ENCODE data around the gene EXOC4.
A peak's percentile ranks its signal among the peaks of the same experiment; 100 is the strongest.

The EXOC4 gene

DNA sequence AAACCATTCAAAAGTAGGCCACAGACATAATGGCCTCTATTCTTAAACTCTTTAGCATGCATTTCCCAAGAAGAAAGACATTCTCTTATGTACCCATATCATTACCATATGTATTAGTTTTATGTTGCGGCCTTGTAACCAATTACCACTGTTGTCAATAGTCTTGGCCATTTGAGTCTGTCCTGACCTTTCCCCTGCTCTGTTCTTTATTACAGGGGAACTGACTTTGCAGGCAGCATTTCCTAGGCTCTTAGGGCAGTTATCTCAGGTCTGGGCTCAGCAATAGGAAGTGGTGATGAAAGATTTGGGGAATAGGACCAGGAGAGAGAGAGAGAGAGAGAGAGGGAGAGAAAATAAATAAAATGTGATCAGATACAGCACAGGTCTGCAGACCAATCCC, 679.7 kb downstream of the EXOC4 start:
- Histone ChIP-seq H3K27me3 (replicated peaks; ENCODE audit: control insufficient read depth, insufficient read depth, low read length) (no peaks in the 10 kb centered on the region), H3K9ac (ENCODE audit: low read length) (no peak overlapping the region), H3K9me3 (ENCODE audit: control insufficient read depth, low read length) (no peaks in the 10 kb centered on the region), H3K4me3 (ENCODE audit: low read length) (no peak overlapping the region), H3K36me3 (ENCODE audit: control insufficient read depth, insufficient read depth, low read length, severe bottlenecking) (no peaks in the 10 kb centered on the region), H3K4me1 (ENCODE audit: control insufficient read depth, insufficient read depth, low read length) (no peaks in the 10 kb centered on the region)
- no peak for DNase-seq (ENCODE audit: low read depth)

DNA sequence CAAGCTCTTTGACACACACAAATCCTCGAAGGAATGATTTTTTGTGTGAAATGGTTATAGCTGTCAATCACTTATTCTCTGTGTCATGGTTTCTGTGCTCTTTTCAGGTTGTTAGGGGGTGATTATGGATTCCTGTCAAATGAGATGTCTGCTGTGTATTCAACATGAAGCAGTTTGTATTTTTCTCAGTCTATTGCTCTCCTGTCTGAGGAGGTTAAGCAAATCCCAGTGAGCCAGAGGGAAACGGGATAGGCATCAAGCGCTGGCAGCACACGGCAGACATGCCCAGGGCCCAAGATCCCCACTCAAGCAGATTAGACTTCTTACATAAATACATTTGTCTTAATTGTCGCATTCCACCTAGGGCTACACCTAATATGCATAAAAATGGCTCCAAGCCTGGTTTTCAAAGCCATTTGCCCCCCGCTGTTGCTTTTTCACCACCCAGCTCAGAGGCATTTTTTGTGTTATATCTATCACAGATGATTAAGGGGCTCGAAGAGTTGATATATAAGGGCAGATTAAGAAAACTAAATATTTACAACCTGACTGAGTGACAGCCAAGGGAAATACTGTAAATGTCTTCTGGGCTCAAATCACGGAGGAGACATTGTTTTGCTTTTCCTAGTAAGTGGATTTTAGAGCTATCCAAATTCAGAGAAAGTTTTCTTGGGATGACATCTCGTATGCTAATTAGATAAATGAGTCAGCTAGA, 681.5 kb downstream of the EXOC4 start:
- H3K4me1 ChIP-seq (ENCODE audit: control insufficient read depth, insufficient read depth, low read length): no peaks in the 10 kb centered on the region
- no peaks in the 10 kb centered on the region for H3K27me3 ChIP-seq (replicated peaks; ENCODE audit: control insufficient read depth, insufficient read depth, low read length)
- DNase-seq (ENCODE audit: low read depth): no peak
- H3K36me3 ChIP-seq (ENCODE audit: control insufficient read depth, insufficient read depth, low read length, severe bottlenecking): peaks cover 7% of the 10 kb centered on the region
- H3K9me3 ChIP-seq (ENCODE audit: control insufficient read depth, low read length): no peaks in the 10 kb centered on the region
- H3K9ac ChIP-seq (ENCODE audit: low read length): no peak overlapping the region
- no peak overlapping the region for H3K4me3 ChIP-seq (ENCODE audit: low read length)

GRCh38 chr7:133934977-133935330, 682.1 kb downstream of the EXOC4 start:
- no peak overlapping the region for H3K4me3 ChIP-seq (ENCODE audit: low read length)
- H3K36me3 ChIP-seq (ENCODE audit: control insufficient read depth, insufficient read depth, low read length, severe bottlenecking): peaks cover 10% of the 10 kb centered on the region
- no peaks in the 10 kb centered on the region for H3K27me3 ChIP-seq (replicated peaks; ENCODE audit: control insufficient read depth, insufficient read depth, low read length)
- H3K4me1 ChIP-seq (ENCODE audit: control insufficient read depth, insufficient read depth, low read length): no peaks in the 10 kb centered on the region
- DNase-seq (ENCODE audit: low read depth): peak; percentile 1
- H3K9ac ChIP-seq (ENCODE audit: low read length): no peak overlapping the region
- no peaks in the 10 kb centered on the region for H3K9me3 ChIP-seq (ENCODE audit: control insufficient read depth, low read length)

GRCh38 chr7:133936074-133936473, 683.2 kb downstream of the EXOC4 start:
- Histone ChIP-seq H3K4me3 (ENCODE audit: low read length) (no peak overlapping the region), H3K9ac (ENCODE audit: low read length) (no peak overlapping the region), H3K4me1 (ENCODE audit: control insufficient read depth, insufficient read depth, low read length) (no peaks in the 10 kb centered on the region), H3K9me3 (ENCODE audit: control insufficient read depth, low read length) (no peaks in the 10 kb centered on the region), H3K36me3 (ENCODE audit: control insufficient read depth, insufficient read depth, low read length, severe bottlenecking) (peaks cover 10% of the 10 kb centered on the region), H3K27me3 (replicated peaks; ENCODE audit: control insufficient read depth, insufficient read depth, low read length) (no peaks in the 10 kb centered on the region)
- no peak for DNase-seq (ENCODE audit: low read depth)

- Histone ChIP-seq H3K9me3 (ENCODE audit: control insufficient read depth, low read length) (no peaks in the 10 kb centered on the region), H3K9ac (ENCODE audit: low read length) (no peak overlapping the region), H3K4me1 (ENCODE audit: control insufficient read depth, insufficient read depth, low read length) (peaks cover 3% of the 10 kb centered on the region)
Observed at GRCh38 chr7:133937786-133938185, 684.9 kb downstream of the EXOC4 start.

GRCh38 chr7:133940368-133940767, 687.5 kb downstream of the EXOC4 start:
- no peak overlapping the region for H3K9ac ChIP-seq (ENCODE audit: low read length)
- no peak for DNase-seq (ENCODE audit: low read depth)
- H3K4me3 ChIP-seq (ENCODE audit: low read length): no peak overlapping the region
- no peaks in the 10 kb centered on the region for H3K27me3 ChIP-seq (replicated peaks; ENCODE audit: control insufficient read depth, insufficient read depth, low read length)
- H3K36me3 ChIP-seq (ENCODE audit: control insufficient read depth, insufficient read depth, low read length, severe bottlenecking): peaks cover 10% of the 10 kb centered on the region
- H3K4me1 ChIP-seq (ENCODE audit: control insufficient read depth, insufficient read depth, low read length): peaks cover 3% of the 10 kb centered on the region
- H3K9me3 ChIP-seq (ENCODE audit: control insufficient read depth, low read length): no peaks in the 10 kb centered on the region

More at GRCh38 chr7:133937786-133938185, 684.9 kb downstream of the EXOC4 start:
- no peak for DNase-seq (ENCODE audit: low read depth)
- no peaks in the 10 kb centered on the region for H3K27me3 ChIP-seq (replicated peaks; ENCODE audit: control insufficient read depth, insufficient read depth, low read length)
- no peak overlapping the region for H3K4me3 ChIP-seq (ENCODE audit: low read length)
- peaks cover 10% of the 10 kb centered on the region for H3K36me3 ChIP-seq (ENCODE audit: control insufficient read depth, insufficient read depth, low read length, severe bottlenecking)

DNA sequence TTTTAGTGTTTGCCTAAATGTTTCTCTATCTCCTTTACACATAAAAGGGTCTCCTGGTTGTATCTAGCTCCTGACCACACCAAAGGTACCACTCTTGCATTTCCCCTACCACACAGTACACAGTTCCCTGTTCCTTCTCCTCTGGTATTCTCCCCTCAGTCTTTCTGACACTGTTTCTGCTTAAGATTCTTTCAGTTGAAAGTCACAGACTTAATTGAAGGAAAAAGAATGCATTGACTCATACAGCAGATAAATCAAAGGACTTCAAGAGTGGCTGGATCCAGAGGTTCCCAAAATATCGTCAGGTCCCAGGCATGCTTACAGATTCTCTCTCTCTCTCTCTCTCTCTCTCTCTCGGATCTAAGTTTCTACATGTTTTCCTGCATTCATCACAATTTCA, 688.6 kb downstream of the EXOC4 start:
- peak; percentile 52 for DNase-seq (ENCODE audit: low read depth)

DNA sequence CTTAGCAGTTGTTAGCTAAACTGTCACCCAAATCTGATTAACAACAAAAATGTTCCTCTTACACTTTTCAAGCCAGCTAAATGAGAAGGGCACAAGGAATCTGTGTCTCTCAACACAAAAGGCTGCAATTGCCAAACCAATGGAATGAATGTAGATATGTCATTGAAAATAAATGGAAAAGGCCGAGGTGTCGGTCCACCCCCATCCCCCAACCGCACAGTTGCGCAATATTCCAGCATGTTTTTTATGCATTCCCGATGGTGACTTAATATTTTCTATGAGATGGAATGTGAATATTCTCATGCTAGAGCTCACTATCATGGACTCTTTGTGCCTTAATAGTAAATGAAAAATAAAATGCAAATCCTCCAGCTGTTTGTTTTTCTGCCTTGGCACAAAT, 692.6 kb downstream of the EXOC4 start:
- no peaks in the 10 kb centered on the region for H3K27me3 ChIP-seq (replicated peaks; ENCODE audit: control insufficient read depth, insufficient read depth, low read length)
- H3K4me3 ChIP-seq (ENCODE audit: low read length): no peak overlapping the region
- no peak overlapping the region for H3K9ac ChIP-seq (ENCODE audit: low read length)
- peaks cover 3% of the 10 kb centered on the region for H3K4me1 ChIP-seq (ENCODE audit: control insufficient read depth, insufficient read depth, low read length)
- no peaks in the 10 kb centered on the region for H3K9me3 ChIP-seq (ENCODE audit: control insufficient read depth, low read length)
- no peak for DNase-seq (ENCODE audit: low read depth)
- H3K36me3 ChIP-seq (ENCODE audit: control insufficient read depth, insufficient read depth, low read length, severe bottlenecking): no peaks in the 10 kb centered on the region

More for the DNA sequence above, 688.6 kb downstream of the EXOC4 start:
- Histone ChIP-seq H3K4me1 (ENCODE audit: control insufficient read depth, insufficient read depth, low read length) (peaks cover 3% of the 10 kb centered on the region), H3K27me3 (replicated peaks; ENCODE audit: control insufficient read depth, insufficient read depth, low read length) (no peaks in the 10 kb centered on the region), H3K4me3 (ENCODE audit: low read length) (no peak overlapping the region), H3K36me3 (ENCODE audit: control insufficient read depth, insufficient read depth, low read length, severe bottlenecking) (peaks cover 10% of the 10 kb centered on the region), H3K9ac (ENCODE audit: low read length) (no peak overlapping the region), H3K9me3 (ENCODE audit: control insufficient read depth, low read length) (no peaks in the 10 kb centered on the region)

DNA sequence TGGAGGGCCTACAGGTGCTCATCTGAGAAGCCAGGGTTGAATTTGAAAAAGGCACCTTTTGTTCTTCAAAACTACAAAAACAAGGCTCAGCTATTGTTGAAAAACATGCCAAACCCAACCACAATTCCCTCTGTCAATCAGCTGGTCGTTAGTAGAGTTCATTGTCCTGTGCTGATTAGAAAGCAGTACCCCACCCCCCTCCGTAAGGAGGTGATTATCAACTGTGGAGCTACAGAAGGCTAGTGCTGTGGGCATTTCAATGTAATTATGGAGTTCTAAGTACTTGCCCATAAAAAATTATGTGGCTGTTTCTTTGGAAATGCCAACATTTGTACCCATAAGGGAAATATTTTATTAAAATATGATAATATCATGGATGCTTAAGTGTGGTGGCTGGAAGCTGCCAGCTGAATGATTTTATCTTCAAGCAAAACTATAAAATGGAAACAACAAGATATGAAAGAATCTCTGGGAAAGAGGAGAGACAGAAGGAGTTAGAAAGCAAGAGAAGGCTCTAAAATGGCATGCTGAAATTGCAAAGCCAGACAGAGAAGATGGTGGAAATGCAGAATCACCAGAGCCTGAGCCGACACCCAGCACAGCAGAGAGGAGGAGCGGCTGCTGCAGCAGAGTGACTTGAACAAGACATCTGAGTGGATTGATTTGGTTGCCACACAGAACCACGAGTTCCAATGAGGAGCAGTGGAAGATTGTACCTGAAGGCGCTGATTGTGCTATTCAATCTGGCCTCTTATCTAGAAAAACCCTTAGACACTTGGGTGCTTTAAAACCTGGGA, 694.8 kb downstream of the EXOC4 start:
- no peak for DNase-seq (ENCODE audit: low read depth)
- H3K36me3 ChIP-seq (ENCODE audit: control insufficient read depth, insufficient read depth, low read length, severe bottlenecking): peaks cover 3% of the 10 kb centered on the region
- no peaks in the 10 kb centered on the region for H3K27me3 ChIP-seq (replicated peaks; ENCODE audit: control insufficient read depth, insufficient read depth, low read length)
- no peaks in the 10 kb centered on the region for H3K9me3 ChIP-seq (ENCODE audit: control insufficient read depth, low read length)
- no peak overlapping the region for H3K9ac ChIP-seq (ENCODE audit: low read length)
- H3K4me1 ChIP-seq (ENCODE audit: control insufficient read depth, insufficient read depth, low read length): no peaks in the 10 kb centered on the region
- H3K4me3 ChIP-seq (ENCODE audit: low read length): no peak overlapping the region

DNA sequence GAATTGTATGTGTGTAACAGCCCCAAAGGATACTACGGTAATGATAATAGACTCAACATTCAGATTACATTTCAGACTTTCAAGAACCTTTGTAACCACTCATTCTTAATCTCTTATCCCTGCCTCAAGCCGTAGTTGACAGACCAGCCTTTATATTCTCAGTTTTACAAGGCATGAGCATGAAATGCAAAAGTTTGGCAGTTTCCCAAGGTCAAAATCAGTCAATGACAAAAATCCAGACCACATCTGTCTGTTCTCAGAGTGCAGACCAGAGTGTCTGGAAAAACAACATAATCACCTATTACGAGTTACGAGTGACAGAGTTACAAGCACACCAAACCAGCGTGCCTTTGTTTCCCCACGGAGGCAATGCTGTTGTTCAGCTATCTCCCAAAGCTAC, 695.7 kb downstream of the EXOC4 start:
- Histone ChIP-seq H3K9ac (ENCODE audit: low read length) (no peak overlapping the region), H3K4me1 (ENCODE audit: control insufficient read depth, insufficient read depth, low read length) (no peaks in the 10 kb centered on the region), H3K27me3 (replicated peaks; ENCODE audit: control insufficient read depth, insufficient read depth, low read length) (no peaks in the 10 kb centered on the region), H3K4me3 (ENCODE audit: low read length) (no peak overlapping the region), H3K9me3 (ENCODE audit: control insufficient read depth, low read length) (no peaks in the 10 kb centered on the region), H3K36me3 (ENCODE audit: control insufficient read depth, insufficient read depth, low read length, severe bottlenecking) (peaks cover 3% of the 10 kb centered on the region)
- no peak for DNase-seq (ENCODE audit: low read depth)

DNA sequence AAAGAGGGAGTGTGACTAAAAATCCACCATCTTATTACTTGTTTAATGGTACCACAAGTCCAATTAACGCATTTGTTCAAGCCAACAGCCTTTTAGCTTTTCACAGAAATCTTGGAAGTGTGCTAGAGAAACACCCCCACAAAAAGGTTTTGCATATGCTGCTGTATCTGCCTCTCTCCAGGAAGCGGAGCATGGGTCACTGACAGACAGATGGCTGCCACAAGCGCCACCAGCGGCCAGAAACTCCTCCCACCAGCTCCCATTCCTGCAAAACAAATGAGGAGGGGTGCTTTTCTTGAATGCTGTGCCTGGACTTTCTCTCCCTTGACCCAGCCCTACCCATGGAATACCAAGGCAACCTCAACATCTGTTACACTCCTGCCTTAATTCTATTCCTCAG, 698.0 kb downstream of the EXOC4 start:
- no peaks in the 10 kb centered on the region for H3K9me3 ChIP-seq (ENCODE audit: control insufficient read depth, low read length)
- no peak overlapping the region for H3K4me3 ChIP-seq (ENCODE audit: low read length)
- no peak overlapping the region for H3K9ac ChIP-seq (ENCODE audit: low read length)
- H3K36me3 ChIP-seq (ENCODE audit: control insufficient read depth, insufficient read depth, low read length, severe bottlenecking): peaks cover 3% of the 10 kb centered on the region
- no peak for DNase-seq (ENCODE audit: low read depth)
- H3K27me3 ChIP-seq (replicated peaks; ENCODE audit: control insufficient read depth, insufficient read depth, low read length): no peaks in the 10 kb centered on the region
- no peaks in the 10 kb centered on the region for H3K4me1 ChIP-seq (ENCODE audit: control insufficient read depth, insufficient read depth, low read length)

Data from adipocyte (in vitro differentiated cells).